NCI-H82 treated with DMSO at 0.1 percent for 48 hours (cell line): ENCODE measurements around the gene NAALADL1.
"Not testable (repeated sequence)": the region's sequence is repeated elsewhere in the genome, so short reads cannot be mapped to it uniquely, and the experiment has no call there.

ENCODE experiments used
- DNase-seq: peaks from one replicate; lab custom pipeline; 2025; ENCODE audit not compliant: unreplicated experiment; lab: John Stamatoyannopoulos, UW

NAALADL1 gene

GRCh38 chr11:65017937-65018336, 40.4 kb downstream of the NAALADL1 start:
- DNase-seq, result no peak

DNA sequence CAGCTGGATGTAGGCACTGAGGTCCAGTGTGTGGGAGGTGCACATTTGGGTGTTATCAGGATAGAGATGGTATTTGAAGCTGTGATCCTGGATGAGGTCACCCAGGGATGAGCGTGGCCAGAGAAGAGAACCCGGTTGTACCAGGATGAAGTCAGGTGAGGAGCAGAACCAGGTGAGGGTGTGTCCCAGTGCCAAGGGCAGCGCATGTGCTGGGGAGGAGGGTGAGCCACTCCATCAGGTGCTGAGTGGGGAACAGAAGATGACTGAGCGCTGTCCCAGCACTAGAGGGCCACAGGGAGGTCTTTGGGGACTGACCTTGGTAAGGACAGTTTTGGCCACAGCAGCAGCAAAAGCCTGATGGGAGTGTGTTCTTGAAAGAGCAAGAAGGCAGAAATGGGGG, 41.6 kb downstream of the NAALADL1 start:
- DNase-seq, result no peak

- no peak for DNase-seq
These were observed 43.6 kb downstream of the NAALADL1 start for GRCh38 chr11:65014726-65015227.

- peak; percentile 61 for DNase-seq
These were observed 44.2 kb downstream of the NAALADL1 start, which contains the start of gene ARL2 for GRCh38 chr11:65013888-65014725. ARL2 (plus strand) TSS chr11:65014160; CDS start chr11:65014208, 48 bp downstream.

DNA sequence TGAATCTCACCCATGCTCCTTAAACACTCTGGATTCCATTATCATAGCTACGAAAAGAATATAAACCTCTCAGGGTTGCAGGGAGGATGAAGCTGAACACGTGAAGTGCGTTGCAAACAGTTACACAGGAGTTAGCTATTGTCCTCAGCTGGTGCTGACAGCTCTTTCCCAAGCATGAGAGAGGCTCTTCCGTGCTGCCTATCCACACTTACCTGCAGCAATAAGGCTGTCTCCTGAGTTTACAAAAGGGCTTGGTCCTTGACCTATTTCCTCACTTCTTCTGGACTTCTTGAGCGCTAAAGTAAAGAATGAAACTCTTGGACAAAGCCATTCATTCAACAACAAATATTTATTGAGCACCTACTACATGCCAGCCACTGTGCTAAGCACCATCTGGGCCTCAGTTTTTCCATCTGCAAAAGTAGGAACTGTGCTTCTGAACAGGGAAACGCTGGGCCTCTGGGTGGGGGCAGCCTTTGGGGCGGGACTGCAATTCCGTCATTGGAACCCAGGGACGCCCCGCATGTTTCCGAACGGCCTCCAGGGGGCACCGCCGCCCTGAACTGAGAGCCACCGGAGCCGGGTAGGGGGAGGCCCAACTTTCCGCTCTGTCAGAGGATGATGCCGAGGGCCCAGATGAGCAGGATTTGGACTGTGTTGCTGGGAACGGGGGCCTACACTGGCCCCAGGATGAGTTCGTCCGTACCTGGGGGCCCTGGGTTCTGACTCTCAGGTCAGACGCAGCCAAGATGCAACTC, 45.0 kb downstream of the NAALADL1 start:
- peak; percentile 67 for DNase-seq

DNA sequence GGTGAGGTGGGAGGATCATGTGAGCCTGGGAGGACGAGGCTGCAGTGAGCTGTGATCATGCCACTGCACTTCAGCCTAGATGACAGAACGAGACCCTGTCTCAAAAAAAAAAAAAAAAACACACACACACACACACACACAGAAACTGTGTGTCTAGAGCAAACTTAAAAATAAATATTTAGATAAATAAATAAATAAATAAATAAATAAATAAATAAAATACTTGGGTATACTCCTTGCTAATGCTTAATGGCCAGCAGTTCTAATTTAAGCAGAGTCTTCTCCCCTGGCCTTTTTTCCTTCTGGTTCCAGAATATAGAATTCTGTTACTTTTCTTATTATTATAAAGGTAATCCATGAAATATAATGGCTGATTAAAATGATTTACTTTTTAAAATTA, 49.5 kb downstream of the NAALADL1 start:
- no peak for DNase-seq

DNA sequence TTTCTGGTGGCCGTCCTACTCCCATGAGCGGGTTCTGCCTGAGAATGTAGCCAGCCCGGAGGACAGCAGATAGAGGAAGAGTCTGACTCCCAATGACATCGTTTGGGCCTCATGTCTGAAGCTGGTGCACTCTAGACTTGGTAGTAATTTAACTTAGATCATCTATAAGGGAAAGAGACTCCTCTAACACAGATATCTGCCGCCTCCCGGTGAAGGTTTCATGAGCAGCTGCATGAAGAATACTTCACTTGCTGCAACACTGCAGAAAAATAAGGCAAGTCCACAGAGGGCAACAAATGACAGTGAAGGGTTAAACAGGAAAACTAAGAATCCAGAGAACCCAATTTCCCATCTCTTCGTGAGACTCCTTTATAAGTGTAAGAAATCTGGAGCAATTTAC, 50.3 kb downstream of the NAALADL1 start:
- DNase-seq, result no peak

DNA sequence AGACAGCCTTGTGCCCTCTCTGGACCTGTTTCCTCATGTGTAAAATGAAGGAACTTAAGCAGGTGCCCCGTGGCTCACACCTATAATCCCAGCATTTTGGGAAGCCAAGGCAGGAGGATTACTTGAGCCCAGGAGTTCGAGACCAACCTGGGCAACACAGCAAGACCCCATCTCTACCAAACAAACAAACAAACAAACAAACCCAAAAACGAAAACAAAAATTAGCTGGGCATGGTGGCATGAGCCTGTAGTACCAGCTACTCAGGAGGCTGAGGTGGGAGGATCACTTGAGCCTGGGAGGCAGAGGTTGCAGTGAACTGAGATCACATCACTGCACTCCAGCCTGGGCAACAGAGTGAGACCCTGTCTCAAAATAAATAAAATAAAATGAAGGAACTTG, 54.4 kb downstream of the NAALADL1 start:
- not testable (repeated sequence) for DNase-seq

GRCh38 chr11:65003282-65003681, 55.1 kb downstream of the NAALADL1 start:
- DNase-seq, result no peak

- no peak for DNase-seq
These were observed 55.6 kb downstream of the NAALADL1 start for GRCh38 chr11:65002706-65003105.

DNA sequence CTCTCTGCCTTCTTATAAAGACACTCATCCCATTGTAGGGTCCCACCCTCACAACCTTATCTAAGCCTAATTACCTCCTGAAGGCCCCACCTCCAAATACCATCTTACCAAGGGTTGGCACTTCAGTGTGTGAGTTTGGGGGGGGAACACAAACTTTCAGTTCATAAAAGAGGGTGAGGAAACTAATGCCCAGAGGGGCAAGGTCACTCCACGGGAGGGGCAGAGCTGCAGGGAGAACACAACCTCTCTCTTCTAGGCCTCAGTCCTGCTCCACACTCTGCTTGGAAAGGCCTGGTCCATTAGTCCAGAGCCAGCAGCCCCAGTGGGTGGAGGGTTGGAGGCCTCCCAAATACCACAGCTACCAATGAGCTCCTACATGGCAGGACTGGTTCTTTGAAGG, 58.9 kb downstream of the NAALADL1 start:
- no peak for DNase-seq

- DNase-seq, result no peak
These were observed 59.5 kb downstream of the NAALADL1 start for GRCh38 chr11:64998690-64999431.

GRCh38 chr11:64998141-64998540, 60.2 kb downstream of the NAALADL1 start:
- DNase-seq, result no peak

- peak; percentile 74 for DNase-seq
These were observed 61.5 kb downstream of the NAALADL1 start, which contains the start of gene BATF2 for GRCh38 chr11:64996710-64997380. BATF2 (minus strand) TSS chr11:64996971; CDS start chr11:64996914, 57 bp downstream.

GRCh38 chr11:64996327-64996709, 62.0 kb downstream of the NAALADL1 start:
- DNase-seq, result no peak
